NCI-H2227 (cell line): ENCODE results near the gene ADCY9.
A peak's percentile ranks its signal among the peaks of the same experiment; 100 is the strongest.
"Not testable (repeated sequence)": the region's sequence is repeated elsewhere in the genome, so short reads cannot be mapped to it uniquely, and the experiment has no call there.

ENCODE experiments used
- DNase-seq: peaks from one replicate; lab custom pipeline; 2025; ENCODE audit not compliant: unreplicated experiment; lab: John Stamatoyannopoulos, UW

ADCY9 gene

GRCh38 chr16:3954411-3954921, 161.8 kb downstream of the ADCY9 start:
- DNase-seq: peak; percentile 13

- no peak for DNase-seq
These were observed 162.4 kb downstream of the ADCY9 start for GRCh38 chr16:3953728-3954410.

GRCh38 chr16:3952737-3953131, 163.5 kb downstream of the ADCY9 start:
- DNase-seq: no peak

GRCh38 chr16:3951861-3952736, 164.1 kb downstream of the ADCY9 start:
- no peak for DNase-seq

- not testable (repeated sequence) for DNase-seq
These were observed 164.9 kb downstream of the ADCY9 start for GRCh38 chr16:3951380-3951779.

GRCh38 chr16:3950343-3951193, 165.7 kb downstream of the ADCY9 start:
- DNase-seq: no peak

- no peak for DNase-seq
These were observed 166.3 kb downstream of the ADCY9 start for GRCh38 chr16:3949946-3950342.

GRCh38 chr16:3949287-3949686, 167.0 kb downstream of the ADCY9 start:
- no peak for DNase-seq

GRCh38 chr16:3948378-3948995, 167.8 kb downstream of the ADCY9 start:
- DNase-seq: no peak

GRCh38 chr16:3946604-3947180, 169.6 kb downstream of the ADCY9 start:
- no peak for DNase-seq

- peak; percentile 20 for DNase-seq
These were observed 170.3 kb downstream of the ADCY9 start for GRCh38 chr16:3945751-3946603.

- not testable (repeated sequence) for DNase-seq
These were observed 171.8 kb downstream of the ADCY9 start for GRCh38 chr16:3944457-3944856.

GRCh38 chr16:3942146-3942545, 174.1 kb downstream of the ADCY9 start:
- DNase-seq: not testable (repeated sequence)

- peak; percentile 80 for DNase-seq
These were observed 177.2 kb downstream of the ADCY9 start for GRCh38 chr16:3938843-3939624.

GRCh38 chr16:3938471-3938842, 177.8 kb downstream of the ADCY9 start:
- peak; percentile 47 for DNase-seq

GRCh38 chr16:3937066-3937875, 179.0 kb downstream of the ADCY9 start:
- DNase-seq: no peak

GRCh38 chr16:3935921-3936320, 180.3 kb downstream of the ADCY9 start:
- DNase-seq: no peak
